ENCODE results near the gene ACTR1A.

Gene ACTR1A

GRCh38 chr10:102502337-102503151 is at the start of gene ACTR1A:
ACTR1A (minus strand) TSS chr10:102502712; CDS start chr10:102502647, 65 bp downstream.
- no peaks in the 10 kb centered on the region for H3K9me3 ChIP-seq (ENCODE audit: control insufficient read depth, low read length)
- H3K27me3 ChIP-seq (replicated peaks; ENCODE audit: control insufficient read depth, insufficient read depth, low read length) = no peaks in the 10 kb centered on the region
- H3K4me3 ChIP-seq (ENCODE audit: low read length) = peak within 1 kb of the TSS; percentile 94
- H3K4me1 ChIP-seq (ENCODE audit: control insufficient read depth, insufficient read depth, low read length) = peaks cover 48% of the 10 kb centered on the region
- H3K36me3 ChIP-seq (ENCODE audit: control insufficient read depth, insufficient read depth, low read length, severe bottlenecking) = no peaks in the 10 kb centered on the region
- peak within 1 kb of the TSS; percentile 98 for H3K9ac ChIP-seq (ENCODE audit: low read length)
- DNase-seq (ENCODE audit: low read depth) = peak; percentile 99

DNA sequence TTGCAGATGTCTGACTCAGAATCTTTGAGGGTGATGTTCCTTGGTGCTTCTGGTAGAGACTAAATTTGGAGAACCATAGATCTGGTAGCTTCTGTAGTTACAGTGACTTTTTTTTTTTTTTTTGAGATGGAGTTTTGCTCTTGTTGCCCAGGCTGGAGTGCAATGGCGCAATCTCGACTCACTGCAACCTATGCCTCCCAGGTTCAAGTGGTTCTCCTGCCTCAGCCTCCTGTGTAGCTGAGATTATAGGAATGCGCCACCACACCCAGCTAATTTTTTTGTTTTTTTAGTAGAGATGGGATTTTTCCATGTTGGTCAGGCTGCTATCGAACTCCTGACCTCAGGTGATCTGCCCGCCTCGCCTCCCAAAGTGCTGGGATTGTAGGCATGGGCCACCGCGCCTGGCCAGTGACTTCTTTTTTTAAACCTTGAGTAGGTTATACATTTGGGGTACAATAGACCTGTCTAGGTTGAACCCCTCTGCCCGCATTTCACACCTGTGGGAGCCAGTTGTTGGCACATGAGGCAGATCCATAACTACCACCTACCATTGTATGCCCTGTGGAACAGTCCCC is 48.2 kb upstream of the ACTR1A start:
- Histone ChIP-seq H3K4me3 (ENCODE audit: low read length) (no peak overlapping the region), H3K4me1 (ENCODE audit: control insufficient read depth, insufficient read depth, low read length) (peaks cover 29% of the 10 kb centered on the region), H3K9me3 (ENCODE audit: control insufficient read depth, low read length) (no peaks in the 10 kb centered on the region), H3K36me3 (ENCODE audit: control insufficient read depth, insufficient read depth, low read length, severe bottlenecking) (peaks cover 23% of the 10 kb centered on the region), H3K27me3 (replicated peaks; ENCODE audit: control insufficient read depth, insufficient read depth, low read length) (no peaks in the 10 kb centered on the region), H3K9ac (ENCODE audit: low read length) (no peak overlapping the region)
- no peak for DNase-seq (ENCODE audit: low read depth)

- DNase-seq (ENCODE audit: low read depth) = peak; percentile 78
- Histone ChIP-seq H3K27me3 (replicated peaks; ENCODE audit: control insufficient read depth, insufficient read depth, low read length) (no peaks in the 10 kb centered on the region), H3K9me3 (ENCODE audit: control insufficient read depth, low read length) (no peaks in the 10 kb centered on the region), H3K36me3 (ENCODE audit: control insufficient read depth, insufficient read depth, low read length, severe bottlenecking) (peaks cover 23% of the 10 kb centered on the region), H3K4me1 (ENCODE audit: control insufficient read depth, insufficient read depth, low read length) (peaks cover 27% of the 10 kb centered on the region), H3K9ac (ENCODE audit: low read length) (no peak overlapping the region), H3K4me3 (ENCODE audit: low read length) (no peak overlapping the region)
Observed at GRCh38 chr10:102549549-102549948, 47.0 kb upstream of the ACTR1A start.

- Histone ChIP-seq H3K9ac (ENCODE audit: low read length) (no peak overlapping the region), H3K36me3 (ENCODE audit: control insufficient read depth, insufficient read depth, low read length, severe bottlenecking) (peaks cover 17% of the 10 kb centered on the region), H3K9me3 (ENCODE audit: control insufficient read depth, low read length) (no peaks in the 10 kb centered on the region), H3K4me3 (ENCODE audit: low read length) (peak overlapping the region; percentile 34), H3K27me3 (replicated peaks; ENCODE audit: control insufficient read depth, insufficient read depth, low read length) (no peaks in the 10 kb centered on the region), H3K4me1 (ENCODE audit: control insufficient read depth, insufficient read depth, low read length) (peaks cover 33% of the 10 kb centered on the region)
- DNase-seq (ENCODE audit: low read depth) = peak; percentile 85
Observed at GRCh38 chr10:102546606-102547320, 44.3 kb upstream of the ACTR1A start.

- H3K4me3 ChIP-seq (ENCODE audit: low read length) = no peak overlapping the region
- H3K36me3 ChIP-seq (ENCODE audit: control insufficient read depth, insufficient read depth, low read length, severe bottlenecking) = peaks cover 16% of the 10 kb centered on the region
- no peak overlapping the region for H3K9ac ChIP-seq (ENCODE audit: low read length)
- no peaks in the 10 kb centered on the region for H3K27me3 ChIP-seq (replicated peaks; ENCODE audit: control insufficient read depth, insufficient read depth, low read length)
- no peak for DNase-seq (ENCODE audit: low read depth)
- no peaks in the 10 kb centered on the region for H3K9me3 ChIP-seq (ENCODE audit: control insufficient read depth, low read length)
- H3K4me1 ChIP-seq (ENCODE audit: control insufficient read depth, insufficient read depth, low read length) = peaks cover 33% of the 10 kb centered on the region
Observed at GRCh38 chr10:102545997-102546396, 43.5 kb upstream of the ACTR1A start.

GRCh38 chr10:102545265-102545871 is 42.9 kb upstream of the ACTR1A start:
- Histone ChIP-seq H3K9ac (ENCODE audit: low read length) (no peak overlapping the region), H3K27me3 (replicated peaks; ENCODE audit: control insufficient read depth, insufficient read depth, low read length) (no peaks in the 10 kb centered on the region), H3K4me3 (ENCODE audit: low read length) (no peak overlapping the region), H3K9me3 (ENCODE audit: control insufficient read depth, low read length) (no peaks in the 10 kb centered on the region), H3K4me1 (ENCODE audit: control insufficient read depth, insufficient read depth, low read length) (peaks cover 33% of the 10 kb centered on the region), H3K36me3 (ENCODE audit: control insufficient read depth, insufficient read depth, low read length, severe bottlenecking) (peaks cover 9% of the 10 kb centered on the region)
- no peak for DNase-seq (ENCODE audit: low read depth)

DNA sequence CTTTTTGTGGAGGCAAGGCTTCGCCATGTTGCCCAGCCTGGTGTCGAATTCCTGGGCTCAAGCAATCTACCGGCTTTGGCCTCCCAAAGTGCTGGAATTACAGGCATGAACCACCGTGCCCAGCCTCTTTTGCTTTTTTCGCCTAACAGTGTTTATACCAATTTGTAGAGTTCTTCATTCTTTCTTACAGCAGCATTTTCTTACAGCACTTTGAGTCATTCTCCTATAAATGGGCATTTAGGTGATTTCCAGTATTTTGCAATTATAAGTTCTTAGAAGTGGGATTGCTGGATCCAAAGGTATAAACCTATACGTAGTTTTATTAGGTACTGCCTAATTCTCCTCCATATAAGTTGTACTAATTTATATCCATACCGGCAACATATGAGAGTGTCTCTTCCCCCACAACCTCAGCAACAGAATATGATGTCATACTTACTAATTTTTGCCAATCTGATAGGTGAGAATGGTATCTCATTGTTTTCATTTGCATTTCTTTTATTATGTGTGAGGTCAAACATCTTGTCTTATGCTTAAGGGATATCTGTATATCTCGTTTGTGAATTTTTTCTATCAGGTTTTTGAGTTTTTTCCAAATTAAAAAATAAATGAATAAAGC is 40.4 kb upstream of the ACTR1A start:
- Histone ChIP-seq H3K4me1 (ENCODE audit: control insufficient read depth, insufficient read depth, low read length) (peaks cover 23% of the 10 kb centered on the region), H3K36me3 (ENCODE audit: control insufficient read depth, insufficient read depth, low read length, severe bottlenecking) (peaks cover 2% of the 10 kb centered on the region), H3K9ac (ENCODE audit: low read length) (no peak overlapping the region), H3K4me3 (ENCODE audit: low read length) (no peak overlapping the region), H3K27me3 (replicated peaks; ENCODE audit: control insufficient read depth, insufficient read depth, low read length) (no peaks in the 10 kb centered on the region), H3K9me3 (ENCODE audit: control insufficient read depth, low read length) (no peaks in the 10 kb centered on the region)
- peak; percentile 57 for DNase-seq (ENCODE audit: low read depth)

DNA sequence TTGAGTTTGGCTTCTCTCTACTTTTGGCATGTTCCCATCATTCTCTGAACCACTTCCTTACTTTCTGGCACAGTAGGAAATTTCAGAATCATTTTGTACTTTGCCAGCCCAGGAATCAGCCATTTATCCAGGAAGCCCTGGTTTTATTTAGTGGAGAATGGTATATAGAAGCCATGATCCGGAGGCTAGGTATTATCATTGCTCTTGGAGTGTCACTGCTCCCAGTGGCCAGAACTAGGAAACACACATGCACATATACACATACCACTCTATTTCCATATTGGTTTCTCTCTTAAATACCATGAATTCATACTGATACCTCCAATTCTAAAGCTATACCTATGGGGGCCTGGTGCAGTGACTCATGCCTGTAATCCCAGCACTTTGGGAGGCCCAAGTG is 37.5 kb upstream of the ACTR1A start:
- DNase-seq (ENCODE audit: low read depth) = no peak
- Histone ChIP-seq H3K9ac (ENCODE audit: low read length) (no peak overlapping the region), H3K27me3 (replicated peaks; ENCODE audit: control insufficient read depth, insufficient read depth, low read length) (no peaks in the 10 kb centered on the region), H3K4me3 (ENCODE audit: low read length) (no peak overlapping the region), H3K9me3 (ENCODE audit: control insufficient read depth, low read length) (no peaks in the 10 kb centered on the region), H3K4me1 (ENCODE audit: control insufficient read depth, insufficient read depth, low read length) (peaks cover 6% of the 10 kb centered on the region), H3K36me3 (ENCODE audit: control insufficient read depth, insufficient read depth, low read length, severe bottlenecking) (peaks cover 2% of the 10 kb centered on the region)

DNA sequence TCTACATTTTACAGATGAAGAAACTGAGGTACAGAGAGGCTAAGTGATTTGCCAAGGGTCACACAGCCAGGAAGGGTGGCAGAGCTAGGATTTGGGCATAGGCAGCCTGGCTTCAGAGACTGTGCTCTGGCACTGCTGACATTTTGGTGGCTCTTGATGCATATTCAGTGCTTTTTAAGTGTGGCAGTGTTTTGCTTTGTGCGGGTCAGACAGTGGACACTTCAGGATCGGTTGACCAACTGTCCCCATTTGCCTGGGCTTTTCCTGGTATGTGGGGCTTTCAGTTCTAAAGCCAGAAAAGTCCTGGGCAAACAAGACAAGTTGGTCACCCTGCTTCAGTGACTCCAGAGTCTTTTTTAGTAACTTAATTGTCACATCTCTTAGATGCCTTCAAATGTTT is 36.3 kb upstream of the ACTR1A start:
- DNase-seq (ENCODE audit: low read depth) = no peak
- H3K4me3 ChIP-seq (ENCODE audit: low read length) = no peak overlapping the region

GRCh38 chr10:102537948-102538347 is 35.4 kb upstream of the ACTR1A start:
- Histone ChIP-seq H3K4me1 (ENCODE audit: control insufficient read depth, insufficient read depth, low read length) (peaks cover 5% of the 10 kb centered on the region), H3K36me3 (ENCODE audit: control insufficient read depth, insufficient read depth, low read length, severe bottlenecking) (no peaks in the 10 kb centered on the region), H3K9ac (ENCODE audit: low read length) (no peak overlapping the region), H3K4me3 (ENCODE audit: low read length) (no peak overlapping the region), H3K9me3 (ENCODE audit: control insufficient read depth, low read length) (no peaks in the 10 kb centered on the region), H3K27me3 (replicated peaks; ENCODE audit: control insufficient read depth, insufficient read depth, low read length) (no peaks in the 10 kb centered on the region)
- no peak for DNase-seq (ENCODE audit: low read depth)

More for the DNA sequence above, 36.3 kb upstream of the ACTR1A start:
- Histone ChIP-seq H3K36me3 (ENCODE audit: control insufficient read depth, insufficient read depth, low read length, severe bottlenecking) (no peaks in the 10 kb centered on the region), H3K27me3 (replicated peaks; ENCODE audit: control insufficient read depth, insufficient read depth, low read length) (no peaks in the 10 kb centered on the region), H3K9me3 (ENCODE audit: control insufficient read depth, low read length) (no peaks in the 10 kb centered on the region), H3K4me1 (ENCODE audit: control insufficient read depth, insufficient read depth, low read length) (peaks cover 6% of the 10 kb centered on the region), H3K9ac (ENCODE audit: low read length) (no peak overlapping the region)

Data from adipocyte (in vitro differentiated cells).